WTC11 (cell line): ENCODE data around the gene POLD1.

ENCODE experiments used
- OVOL2 ChIP-seq: fragments of 250-450 bp; sonication (Bioruptor Pico); IDR thresholded peaks from 2 replicates; pipeline ENCODE4 v1.9.0; 2021; ENCODE audit warnings: mild to moderate bottlenecking, borderline replicate concordance
- ZNF121 ChIP-seq: sonication (generic); formaldehyde crosslinking; IDR thresholded peaks from 2 replicates; pipeline ENCODE4 v1.8.0; 2023; ENCODE audit warnings: missing genetic modification reagents
- ZNF232 ChIP-seq: sonication (generic); formaldehyde crosslinking; IDR thresholded peaks from 2 replicates; pipeline ENCODE4 v1.8.0; 2022; ENCODE audit warnings: mild to moderate bottlenecking, missing genetic modification reagents
- TF ChIP-seq, protein P1 (sequence below): fragments of 200-600 bp; IDR thresholded peaks from 2 replicates; pipeline ENCODE4 v1.8.0; 2022; ENCODE audit warnings: antibody characterized with exemption
- TF ChIP-seq, protein P2 (sequence below): sonication (generic); formaldehyde crosslinking; IDR thresholded peaks from 2 replicates; pipeline ENCODE4 v1.8.0; 2022; ENCODE audit warnings: mild to moderate bottlenecking, missing genetic modification reagents
- TF ChIP-seq, protein P3 (sequence below): sonication (generic); formaldehyde crosslinking; IDR thresholded peaks from 2 replicates; pipeline ENCODE4 v1.8.1; 2022; ENCODE audit warnings: low read depth, missing genetic modification reagents, borderline replicate concordance
- TF ChIP-seq, protein P4 (sequence below): sonication (generic); formaldehyde crosslinking; IDR thresholded peaks from 2 replicates; pipeline ENCODE4 v1.8.0; 2022; ENCODE audit warnings: missing genetic modification reagents
- TF ChIP-seq, protein P5 (sequence below): sonication (generic); formaldehyde crosslinking; IDR thresholded peaks from 2 replicates; pipeline ENCODE4 v1.8.0; 2023; ENCODE audit warnings: missing genetic modification reagents, mild to moderate bottlenecking, borderline replicate concordance
- TF ChIP-seq, protein P6 (sequence below): sonication (generic); formaldehyde crosslinking; IDR thresholded peaks from 2 replicates; pipeline ENCODE4 v1.8.0; 2022; ENCODE audit warnings: mild to moderate bottlenecking, missing genetic modification reagents

DNA sequence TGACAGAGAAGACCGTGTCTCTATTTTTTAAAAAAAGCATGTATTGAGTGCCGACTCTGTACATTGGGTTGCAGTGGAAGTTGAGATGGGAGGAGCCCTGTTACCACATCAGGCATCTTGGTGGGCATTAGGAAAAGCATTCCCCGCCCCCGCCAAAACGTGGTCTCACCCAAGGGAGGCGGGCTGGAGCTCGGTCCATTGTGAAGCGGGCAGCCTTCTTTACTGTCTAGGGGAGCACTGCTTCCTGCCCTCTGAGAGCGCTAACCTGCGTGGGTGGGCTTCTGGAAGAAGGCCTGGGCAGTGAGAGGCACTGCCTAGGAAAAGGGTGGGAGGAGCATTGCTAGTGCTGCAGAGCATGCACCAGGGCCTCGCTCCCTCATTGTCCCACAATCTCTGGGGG, 4.0 kb upstream of the POLD1 start:
- TF ChIP-seq ZNF121 (CRISPR knock-in tag) = no peak
- TF ChIP-seq, protein P1, sequence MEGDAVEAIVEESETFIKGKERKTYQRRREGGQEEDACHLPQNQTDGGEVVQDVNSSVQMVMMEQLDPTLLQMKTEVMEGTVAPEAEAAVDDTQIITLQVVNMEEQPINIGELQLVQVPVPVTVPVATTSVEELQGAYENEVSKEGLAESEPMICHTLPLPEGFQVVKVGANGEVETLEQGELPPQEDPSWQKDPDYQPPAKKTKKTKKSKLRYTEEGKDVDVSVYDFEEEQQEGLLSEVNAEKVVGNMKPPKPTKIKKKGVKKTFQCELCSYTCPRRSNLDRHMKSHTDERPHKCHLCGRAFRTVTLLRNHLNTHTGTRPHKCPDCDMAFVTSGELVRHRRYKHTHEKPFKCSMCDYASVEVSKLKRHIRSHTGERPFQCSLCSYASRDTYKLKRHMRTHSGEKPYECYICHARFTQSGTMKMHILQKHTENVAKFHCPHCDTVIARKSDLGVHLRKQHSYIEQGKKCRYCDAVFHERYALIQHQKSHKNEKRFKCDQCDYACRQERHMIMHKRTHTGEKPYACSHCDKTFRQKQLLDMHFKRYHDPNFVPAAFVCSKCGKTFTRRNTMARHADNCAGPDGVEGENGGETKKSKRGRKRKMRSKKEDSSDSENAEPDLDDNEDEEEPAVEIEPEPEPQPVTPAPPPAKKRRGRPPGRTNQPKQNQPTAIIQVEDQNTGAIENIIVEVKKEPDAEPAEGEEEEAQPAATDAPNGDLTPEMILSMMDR = no peak
- TF ChIP-seq OVOL2 (CRISPR knock-in tag) = no peak
- TF ChIP-seq, protein P2, sequence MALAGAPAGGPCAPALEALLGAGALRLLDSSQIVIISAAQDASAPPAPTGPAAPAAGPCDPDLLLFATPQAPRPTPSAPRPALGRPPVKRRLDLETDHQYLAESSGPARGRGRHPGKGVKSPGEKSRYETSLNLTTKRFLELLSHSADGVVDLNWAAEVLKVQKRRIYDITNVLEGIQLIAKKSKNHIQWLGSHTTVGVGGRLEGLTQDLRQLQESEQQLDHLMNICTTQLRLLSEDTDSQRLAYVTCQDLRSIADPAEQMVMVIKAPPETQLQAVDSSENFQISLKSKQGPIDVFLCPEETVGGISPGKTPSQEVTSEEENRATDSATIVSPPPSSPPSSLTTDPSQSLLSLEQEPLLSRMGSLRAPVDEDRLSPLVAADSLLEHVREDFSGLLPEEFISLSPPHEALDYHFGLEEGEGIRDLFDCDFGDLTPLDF (CRISPR knock-in tag) = no peak
- TF ChIP-seq, protein P3, sequence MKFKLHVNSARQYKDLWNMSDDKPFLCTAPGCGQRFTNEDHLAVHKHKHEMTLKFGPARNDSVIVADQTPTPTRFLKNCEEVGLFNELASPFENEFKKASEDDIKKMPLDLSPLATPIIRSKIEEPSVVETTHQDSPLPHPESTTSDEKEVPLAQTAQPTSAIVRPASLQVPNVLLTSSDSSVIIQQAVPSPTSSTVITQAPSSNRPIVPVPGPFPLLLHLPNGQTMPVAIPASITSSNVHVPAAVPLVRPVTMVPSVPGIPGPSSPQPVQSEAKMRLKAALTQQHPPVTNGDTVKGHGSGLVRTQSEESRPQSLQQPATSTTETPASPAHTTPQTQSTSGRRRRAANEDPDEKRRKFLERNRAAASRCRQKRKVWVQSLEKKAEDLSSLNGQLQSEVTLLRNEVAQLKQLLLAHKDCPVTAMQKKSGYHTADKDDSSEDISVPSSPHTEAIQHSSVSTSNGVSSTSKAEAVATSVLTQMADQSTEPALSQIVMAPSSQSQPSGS (CRISPR knock-in tag) = no peak
- TF ChIP-seq, protein P4, sequence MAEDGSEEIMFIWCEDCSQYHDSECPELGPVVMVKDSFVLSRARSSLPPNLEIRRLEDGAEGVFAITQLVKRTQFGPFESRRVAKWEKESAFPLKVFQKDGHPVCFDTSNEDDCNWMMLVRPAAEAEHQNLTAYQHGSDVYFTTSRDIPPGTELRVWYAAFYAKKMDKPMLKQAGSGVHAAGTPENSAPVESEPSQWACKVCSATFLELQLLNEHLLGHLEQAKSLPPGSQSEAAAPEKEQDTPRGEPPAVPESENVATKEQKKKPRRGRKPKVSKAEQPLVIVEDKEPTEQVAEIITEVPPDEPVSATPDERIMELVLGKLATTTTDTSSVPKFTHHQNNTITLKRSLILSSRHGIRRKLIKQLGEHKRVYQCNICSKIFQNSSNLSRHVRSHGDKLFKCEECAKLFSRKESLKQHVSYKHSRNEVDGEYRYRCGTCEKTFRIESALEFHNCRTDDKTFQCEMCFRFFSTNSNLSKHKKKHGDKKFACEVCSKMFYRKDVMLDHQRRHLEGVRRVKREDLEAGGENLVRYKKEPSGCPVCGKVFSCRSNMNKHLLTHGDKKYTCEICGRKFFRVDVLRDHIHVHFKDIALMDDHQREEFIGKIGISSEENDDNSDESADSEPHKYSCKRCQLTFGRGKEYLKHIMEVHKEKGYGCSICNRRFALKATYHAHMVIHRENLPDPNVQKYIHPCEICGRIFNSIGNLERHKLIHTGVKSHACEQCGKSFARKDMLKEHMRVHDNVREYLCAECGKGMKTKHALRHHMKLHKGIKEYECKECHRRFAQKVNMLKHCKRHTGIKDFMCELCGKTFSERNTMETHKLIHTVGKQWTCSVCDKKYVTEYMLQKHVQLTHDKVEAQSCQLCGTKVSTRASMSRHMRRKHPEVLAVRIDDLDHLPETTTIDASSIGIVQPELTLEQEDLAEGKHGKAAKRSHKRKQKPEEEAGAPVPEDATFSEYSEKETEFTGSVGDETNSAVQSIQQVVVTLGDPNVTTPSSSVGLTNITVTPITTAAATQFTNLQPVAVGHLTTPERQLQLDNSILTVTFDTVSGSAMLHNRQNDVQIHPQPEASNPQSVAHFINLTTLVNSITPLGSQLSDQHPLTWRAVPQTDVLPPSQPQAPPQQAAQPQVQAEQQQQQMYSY (CRISPR knock-in tag) = no peak
- TF ChIP-seq ZNF232 (CRISPR knock-in tag) = no peak
- TF ChIP-seq, protein P5, sequence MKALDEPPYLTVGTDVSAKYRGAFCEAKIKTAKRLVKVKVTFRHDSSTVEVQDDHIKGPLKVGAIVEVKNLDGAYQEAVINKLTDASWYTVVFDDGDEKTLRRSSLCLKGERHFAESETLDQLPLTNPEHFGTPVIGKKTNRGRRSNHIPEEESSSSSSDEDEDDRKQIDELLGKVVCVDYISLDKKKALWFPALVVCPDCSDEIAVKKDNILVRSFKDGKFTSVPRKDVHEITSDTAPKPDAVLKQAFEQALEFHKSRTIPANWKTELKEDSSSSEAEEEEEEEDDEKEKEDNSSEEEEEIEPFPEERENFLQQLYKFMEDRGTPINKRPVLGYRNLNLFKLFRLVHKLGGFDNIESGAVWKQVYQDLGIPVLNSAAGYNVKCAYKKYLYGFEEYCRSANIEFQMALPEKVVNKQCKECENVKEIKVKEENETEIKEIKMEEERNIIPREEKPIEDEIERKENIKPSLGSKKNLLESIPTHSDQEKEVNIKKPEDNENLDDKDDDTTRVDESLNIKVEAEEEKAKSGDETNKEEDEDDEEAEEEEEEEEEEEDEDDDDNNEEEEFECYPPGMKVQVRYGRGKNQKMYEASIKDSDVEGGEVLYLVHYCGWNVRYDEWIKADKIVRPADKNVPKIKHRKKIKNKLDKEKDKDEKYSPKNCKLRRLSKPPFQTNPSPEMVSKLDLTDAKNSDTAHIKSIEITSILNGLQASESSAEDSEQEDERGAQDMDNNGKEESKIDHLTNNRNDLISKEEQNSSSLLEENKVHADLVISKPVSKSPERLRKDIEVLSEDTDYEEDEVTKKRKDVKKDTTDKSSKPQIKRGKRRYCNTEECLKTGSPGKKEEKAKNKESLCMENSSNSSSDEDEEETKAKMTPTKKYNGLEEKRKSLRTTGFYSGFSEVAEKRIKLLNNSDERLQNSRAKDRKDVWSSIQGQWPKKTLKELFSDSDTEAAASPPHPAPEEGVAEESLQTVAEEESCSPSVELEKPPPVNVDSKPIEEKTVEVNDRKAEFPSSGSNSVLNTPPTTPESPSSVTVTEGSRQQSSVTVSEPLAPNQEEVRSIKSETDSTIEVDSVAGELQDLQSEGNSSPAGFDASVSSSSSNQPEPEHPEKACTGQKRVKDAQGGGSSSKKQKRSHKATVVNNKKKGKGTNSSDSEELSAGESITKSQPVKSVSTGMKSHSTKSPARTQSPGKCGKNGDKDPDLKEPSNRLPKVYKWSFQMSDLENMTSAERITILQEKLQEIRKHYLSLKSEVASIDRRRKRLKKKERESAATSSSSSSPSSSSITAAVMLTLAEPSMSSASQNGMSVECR = no peak
- TF ChIP-seq, protein P6, sequence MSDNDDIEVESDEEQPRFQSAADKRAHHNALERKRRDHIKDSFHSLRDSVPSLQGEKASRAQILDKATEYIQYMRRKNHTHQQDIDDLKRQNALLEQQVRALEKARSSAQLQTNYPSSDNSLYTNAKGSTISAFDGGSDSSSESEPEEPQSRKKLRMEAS (CRISPR knock-in tag) = no peak
